GM19193 (cell line): ENCODE results near the gene HCFC1.
A peak's percentile ranks its signal among the peaks of the same experiment; 100 is the strongest.

ENCODE experiments used
- POLR2A ChIP-seq: IDR thresholded peaks from 4 replicates; pipeline ENCODE4 v1.6.1; 2011; ENCODE audit not compliant: insufficient read depth, insufficient read length; ENCODE audit errors: extremely low read depth

The HCFC1 gene

GRCh38 chrX:153971450-153972367 lies at the start of gene HCFC1:
TSS of gene HCFC1 (minus strand) at chrX:153971818. CDS start at chrX:153970840, 978 bp downstream.
- TF ChIP-seq POLR2A, result peak; percentile 51

GRCh38 chrX:154021131-154021611 lies 49.6 kb upstream of the HCFC1 start:
- TF ChIP-seq POLR2A, result no peak

GRCh38 chrX:154020536-154021115 lies 49.0 kb upstream of the HCFC1 start:
- no peak for TF ChIP-seq POLR2A

GRCh38 chrX:154019633-154020528 lies 48.3 kb upstream of the HCFC1 start, which contains the start of gene IRAK1:
TSS of gene IRAK1 (minus strand) at chrX:154019902. CDS start at chrX:154019812, 90 bp downstream.
- TF ChIP-seq POLR2A, result peak; percentile 57

- no peak for TF ChIP-seq POLR2A
Measured at GRCh38 chrX:154019061-154019621, 47.5 kb upstream of the HCFC1 start.

- TF ChIP-seq POLR2A, result no peak
Measured at GRCh38 chrX:154018518-154019060, 47.0 kb upstream of the HCFC1 start.

GRCh38 chrX:154017766-154018517 lies 46.3 kb upstream of the HCFC1 start:
- TF ChIP-seq POLR2A, result no peak

- no peak for TF ChIP-seq POLR2A
Measured at GRCh38 chrX:154016366-154017076, 44.9 kb upstream of the HCFC1 start.

- TF ChIP-seq POLR2A, result no peak
Measured at GRCh38 chrX:154015581-154016264, 44.1 kb upstream of the HCFC1 start.

GRCh38 chrX:154014429-154015380 lies 43.1 kb upstream of the HCFC1 start:
- no peak for TF ChIP-seq POLR2A

- no peak for TF ChIP-seq POLR2A
Measured at GRCh38 chrX:154013614-154014360, 42.2 kb upstream of the HCFC1 start.
